ENCODE measurements around the gene FEZF1. TPM values are rescaled to one million over a fixed set of nuclear protein-coding genes. Genes with fewer than 3 reads are reported as not detected.

FEZF1 gene
- total RNA-seq, 4 donors from 2014 or later = not detected

DNA sequence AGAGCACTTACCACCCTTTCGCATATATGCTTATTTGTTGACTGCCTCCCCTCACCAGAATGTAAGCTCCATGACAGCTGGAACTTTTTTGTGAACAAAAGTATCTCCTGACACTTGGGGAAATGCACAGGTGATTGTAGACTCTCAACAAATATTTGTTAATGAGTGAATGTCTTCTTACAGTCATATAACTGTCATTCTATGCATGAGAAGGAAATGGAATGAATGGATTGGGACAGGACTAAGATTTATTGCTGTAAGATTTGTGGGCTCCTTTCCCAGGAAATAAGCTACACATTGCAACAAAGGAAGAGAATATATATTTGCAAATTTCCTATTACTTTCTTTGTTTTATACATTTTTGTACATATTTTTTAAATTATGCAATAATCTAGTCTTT, 48.5 kb downstream of the FEZF1 start:
- H3K9me3 ChIP-seq = no peaks in the 10 kb centered on the region
- no peaks in the 10 kb centered on the region for H3K4me1 ChIP-seq
- no peak for DNase-seq
- no peaks in the 10 kb centered on the region for H3K27me3 ChIP-seq
- no peak overlapping the region for H3K4me3 ChIP-seq
- H3K36me3 ChIP-seq = no peaks in the 10 kb centered on the region
- no peak for TF ChIP-seq POLR2A (IDR thresholded peaks at IDR 0.05)
- TF ChIP-seq, protein P1, sequence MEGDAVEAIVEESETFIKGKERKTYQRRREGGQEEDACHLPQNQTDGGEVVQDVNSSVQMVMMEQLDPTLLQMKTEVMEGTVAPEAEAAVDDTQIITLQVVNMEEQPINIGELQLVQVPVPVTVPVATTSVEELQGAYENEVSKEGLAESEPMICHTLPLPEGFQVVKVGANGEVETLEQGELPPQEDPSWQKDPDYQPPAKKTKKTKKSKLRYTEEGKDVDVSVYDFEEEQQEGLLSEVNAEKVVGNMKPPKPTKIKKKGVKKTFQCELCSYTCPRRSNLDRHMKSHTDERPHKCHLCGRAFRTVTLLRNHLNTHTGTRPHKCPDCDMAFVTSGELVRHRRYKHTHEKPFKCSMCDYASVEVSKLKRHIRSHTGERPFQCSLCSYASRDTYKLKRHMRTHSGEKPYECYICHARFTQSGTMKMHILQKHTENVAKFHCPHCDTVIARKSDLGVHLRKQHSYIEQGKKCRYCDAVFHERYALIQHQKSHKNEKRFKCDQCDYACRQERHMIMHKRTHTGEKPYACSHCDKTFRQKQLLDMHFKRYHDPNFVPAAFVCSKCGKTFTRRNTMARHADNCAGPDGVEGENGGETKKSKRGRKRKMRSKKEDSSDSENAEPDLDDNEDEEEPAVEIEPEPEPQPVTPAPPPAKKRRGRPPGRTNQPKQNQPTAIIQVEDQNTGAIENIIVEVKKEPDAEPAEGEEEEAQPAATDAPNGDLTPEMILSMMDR (IDR thresholded peaks at IDR 0.05) = no peak
- H3K27ac ChIP-seq = no peak overlapping the region

DNA sequence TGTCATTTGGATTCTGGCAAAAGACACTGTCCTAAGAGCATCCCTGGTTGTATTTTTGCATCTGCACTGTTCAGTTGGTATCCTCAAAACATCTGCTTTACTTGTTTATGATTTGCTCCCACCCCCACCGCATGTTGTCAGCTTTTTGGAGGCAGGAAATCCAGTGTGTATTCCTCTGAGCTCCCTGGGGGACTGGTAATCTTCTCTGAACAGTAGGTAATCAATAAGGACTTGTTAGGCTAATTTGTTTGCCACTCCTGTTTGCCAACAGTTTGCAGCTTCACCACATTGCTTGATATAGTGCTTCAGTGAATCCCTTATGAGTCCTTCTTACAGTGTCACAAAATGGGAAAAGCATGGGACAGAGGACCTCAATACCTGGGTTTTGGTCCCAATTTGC, 49.1 kb downstream of the FEZF1 start:
- Histone ChIP-seq H3K9me3 (no peaks in the 10 kb centered on the region), H3K36me3 (no peaks in the 10 kb centered on the region), H3K4me3 (no peak overlapping the region), H3K27me3 (no peaks in the 10 kb centered on the region), H3K4me1 (no peaks in the 10 kb centered on the region), H3K27ac (no peak overlapping the region)
- TF ChIP-seq, protein P1 (IDR thresholded peaks at IDR 0.05) = no peak
- TF ChIP-seq POLR2A (IDR thresholded peaks at IDR 0.05) = no peak
- DNase-seq = no peak

Other genes starting within 250 kb of the FEZF1 start
- gene AASS, start 160.5 kb downstream of the FEZF1 start, total RNA-seq = 10 to 100 TPM; 10.1 to 28.5 (median 24.3) TPM